Subcutaneous abdominal adipose tissue (tissue), 5 donors: Measurements from ENCODE around the gene ATP9A.
A peak's percentile ranks its signal among the peaks of the same experiment; 100 is the strongest.

Source experiments
- H3K27ac ChIP-seq: one replicate; pipeline ENCODE4 v1.7.0; 2013; ENCODE audit warnings: low read depth, mild to moderate bottlenecking, inconsistent platforms, low read length, moderate library complexity
- H3K27me3 ChIP-seq, 5 donors: one replicate each; pipeline ENCODE4 v1.7.0; 2013; ENCODE audit warnings: low read length in 5 of 5, inconsistent platforms in 1 of 5; ENCODE audit not compliant: control insufficient read depth in 5 of 5, insufficient read depth in 4 of 5
- H3K36me3 ChIP-seq, 5 donors: one replicate each; pipeline ENCODE4 v1.7.0; 2013; ENCODE audit warnings: low read length in 5 of 5; ENCODE audit not compliant: control insufficient read depth in 5 of 5, insufficient read depth in 5 of 5
- H3K4me1 ChIP-seq, 5 donors: one replicate each; pipeline ENCODE4 v1.7.0; 2013; ENCODE audit warnings: low read length in 5 of 5, mild to moderate bottlenecking in 3 of 5, moderate library complexity in 1 of 5; ENCODE audit not compliant: control insufficient read depth in 5 of 5, insufficient read depth in 5 of 5
- H3K4me3 ChIP-seq, 5 donors: one replicate each; pipeline ENCODE4 v1.7.0; 2013; ENCODE audit warnings: low read length in 5 of 5, low read depth in 1 of 5
- H3K9ac ChIP-seq, 5 donors: one replicate each; pipeline ENCODE4 v1.7.0; 2013; ENCODE audit warnings: low read length in 5 of 5, mild to moderate bottlenecking in 4 of 5, moderate library complexity in 3 of 5
- H3K9me3 ChIP-seq, 5 donors: one replicate each; pipeline ENCODE4 v1.7.0; 2013; ENCODE audit warnings: low read length in 5 of 5; ENCODE audit not compliant: control insufficient read depth in 5 of 5
- donor health status: healthy.
- donor health status: healthy.
- donor health status: healthy.
- donor health status: healthy.
- donor health status: healthy.

Gene ATP9A

GRCh38 chr20:51700809-51701285 lies 67.3 kb downstream of the ATP9A start:
- H3K27me3 ChIP-seq, result no peaks in the 10 kb centered on the region

GRCh38 chr20:51698252-51698651 lies 69.9 kb downstream of the ATP9A start:
- Histone ChIP-seq H3K27ac (no peak overlapping the region), H3K9me3 (no peaks in the 10 kb centered on the region), H3K9ac (no peak overlapping the region), H3K4me1 (peaks cover 0 to 21% (median 17%) of the 10 kb centered on the region in 5 donors), H3K36me3 (peaks cover 3 to 14% (median 12%) of the 10 kb centered on the region in 5 donors), H3K4me3 (no peak overlapping the region), H3K27me3 (no peaks in the 10 kb centered on the region)

More at GRCh38 chr20:51700809-51701285, 67.3 kb downstream of the ATP9A start:
- peaks cover 0 to 17% (median 15%) of the 10 kb centered on the region in 5 donors for H3K4me1 ChIP-seq
- no peak overlapping the region for H3K27ac ChIP-seq
- no peak overlapping the region for H3K9ac ChIP-seq
- no peak overlapping the region for H3K4me3 ChIP-seq
- H3K36me3 ChIP-seq, result no peaks in the 10 kb centered on the region
- H3K9me3 ChIP-seq, result no peaks in the 10 kb centered on the region

- H3K4me1 ChIP-seq, result peaks cover 0 to 21% (median 17%) of the 10 kb centered on the region in 5 donors
- peak overlapping the region; percentile 42 for H3K27ac ChIP-seq
- peak overlapping the region in 1 of 5 donors; percentile 48 for H3K9ac ChIP-seq
- no peaks in the 10 kb centered on the region for H3K9me3 ChIP-seq
- no peak overlapping the region for H3K4me3 ChIP-seq
- peaks cover 3 to 20% (median 17%) of the 10 kb centered on the region in 5 donors for H3K36me3 ChIP-seq
- H3K27me3 ChIP-seq, result no peaks in the 10 kb centered on the region
Observed at GRCh38 chr20:51697096-51697826, 70.9 kb downstream of the ATP9A start.

- no peak overlapping the region for H3K4me3 ChIP-seq
- H3K9ac ChIP-seq, result peak overlapping the region in 3 of 5 donors; percentile 6 to 48 (median 26)
Observed at GRCh38 chr20:51696304-51697071, 71.7 kb downstream of the ATP9A start.

GRCh38 chr20:51695574-51696303 lies 72.5 kb downstream of the ATP9A start:
- H3K27ac ChIP-seq, result peak overlapping the region; percentile 42
- H3K4me3 ChIP-seq, result no peak overlapping the region
- H3K27me3 ChIP-seq, result no peaks in the 10 kb centered on the region
- H3K4me1 ChIP-seq, result peaks cover 0 to 21% (median 17%) of the 10 kb centered on the region in 5 donors
- H3K9ac ChIP-seq, result peak overlapping the region in 2 of 5 donors; percentile 26 to 48
- H3K9me3 ChIP-seq, result no peaks in the 10 kb centered on the region
- peaks cover 9 to 27% (median 19%) of the 10 kb centered on the region in 5 donors for H3K36me3 ChIP-seq

More at GRCh38 chr20:51696304-51697071, 71.7 kb downstream of the ATP9A start:
- peaks cover 8 to 23% (median 17%) of the 10 kb centered on the region in 5 donors for H3K36me3 ChIP-seq
- H3K4me1 ChIP-seq, result peaks cover 0 to 21% (median 17%) of the 10 kb centered on the region in 5 donors
- H3K27ac ChIP-seq, result peak overlapping the region; percentile 42
- H3K27me3 ChIP-seq, result no peaks in the 10 kb centered on the region
- no peaks in the 10 kb centered on the region for H3K9me3 ChIP-seq

- peaks cover 0 to 21% (median 17%) of the 10 kb centered on the region in 5 donors for H3K4me1 ChIP-seq
- no peaks in the 10 kb centered on the region for H3K9me3 ChIP-seq
- peaks cover 13 to 43% (median 35%) of the 10 kb centered on the region in 5 donors for H3K36me3 ChIP-seq
- H3K27me3 ChIP-seq, result no peaks in the 10 kb centered on the region
- no peak overlapping the region for H3K9ac ChIP-seq
- no peak overlapping the region for H3K27ac ChIP-seq
- H3K4me3 ChIP-seq, result no peak overlapping the region
Observed at GRCh38 chr20:51692806-51693400, 75.3 kb downstream of the ATP9A start.

- no peaks in the 10 kb centered on the region for H3K9me3 ChIP-seq
- no peaks in the 10 kb centered on the region for H3K27me3 ChIP-seq
- H3K36me3 ChIP-seq, result peaks cover 13 to 50% (median 44%) of the 10 kb centered on the region in 5 donors
- H3K27ac ChIP-seq, result no peak overlapping the region
- peaks cover 0 to 15% (median 13%) of the 10 kb centered on the region in 5 donors for H3K4me1 ChIP-seq
- H3K4me3 ChIP-seq, result no peak overlapping the region
- H3K9ac ChIP-seq, result no peak overlapping the region
Observed at GRCh38 chr20:51691703-51692102, 76.5 kb downstream of the ATP9A start.

- H3K9ac ChIP-seq, result no peak overlapping the region
- no peaks in the 10 kb centered on the region for H3K27me3 ChIP-seq
- H3K9me3 ChIP-seq, result no peaks in the 10 kb centered on the region
- no peak overlapping the region for H3K27ac ChIP-seq
- no peaks in the 10 kb centered on the region for H3K4me1 ChIP-seq
- no peak overlapping the region for H3K4me3 ChIP-seq
- H3K36me3 ChIP-seq, result peaks cover 10 to 40% (median 36%) of the 10 kb centered on the region in 5 donors
Observed at GRCh38 chr20:51688600-51689244, 79.5 kb downstream of the ATP9A start.

- Histone ChIP-seq H3K27me3 (no peaks in the 10 kb centered on the region), H3K4me1 (no peaks in the 10 kb centered on the region), H3K36me3 (peaks cover 10 to 30% (median 27%) of the 10 kb centered on the region in 5 donors)
Observed at GRCh38 chr20:51687630-51688029, 80.6 kb downstream of the ATP9A start.

More at GRCh38 chr20:51687630-51688029, 80.6 kb downstream of the ATP9A start:
- Histone ChIP-seq H3K9ac (no peak overlapping the region), H3K4me3 (no peak overlapping the region), H3K27ac (no peak overlapping the region), H3K9me3 (no peaks in the 10 kb centered on the region)
